Neural progenitor cell (in vitro differentiated cells): ENCODE measurements around the gene VAPA. TPM values are rescaled to one million over a fixed set of nuclear protein-coding genes. Genes with fewer than 3 reads are reported as not detected.

Source experiments
- DNase-seq: peaks from one replicate; pipeline ENCODE4 v3.0.0-alpha.2; 2016; ENCODE audit warnings: low spot score
- H2AFZ ChIP-seq: fragments of 200-600 bp; sonication (generic); replicated peaks from 2 replicates; pipeline ENCODE4 v1.6.1; 2016; ENCODE audit warnings: antibody characterized with exemption
- H3F3A ChIP-seq: fragments of 200-600 bp; sonication (generic); 2 replicates; pipeline ENCODE4 v1.6.1; 2016; ENCODE audit warnings: antibody characterized with exemption, low read depth
- H3K27ac ChIP-seq: fragments of 200-600 bp; sonication (generic); 2 replicates; pipeline ENCODE4 v1.5.1; 2016; ENCODE audit warnings: mild to moderate bottlenecking
- H3K27me3 ChIP-seq: fragments of 200-600 bp; sonication (generic); 2 replicates; pipeline ENCODE4 v1.6.1; 2016; ENCODE audit warnings: mild to moderate bottlenecking, moderate library complexity
- H3K36me3 ChIP-seq: fragments of 200-600 bp; sonication (generic); 2 replicates; pipeline ENCODE4 v1.5.1; 2016
- H3K4me1 ChIP-seq: fragments of 200-600 bp; sonication (generic); 2 replicates; pipeline ENCODE4 v1.6.1; 2016; ENCODE audit warnings: mixed run types
- H3K4me2 ChIP-seq: fragments of 200-600 bp; sonication (generic); 2 replicates; pipeline ENCODE4 v1.6.1; 2016
- H3K4me3 ChIP-seq: fragments of 200-600 bp; sonication (generic); 2 replicates; pipeline ENCODE4 v1.5.1; 2016
- H3K79me2 ChIP-seq: fragments of 200-600 bp; sonication (generic); 2 replicates; pipeline ENCODE4 v1.6.1; 2016; ENCODE audit warnings: low read depth
- H3K9ac ChIP-seq: fragments of 200-600 bp; sonication (generic); 2 replicates; pipeline ENCODE4 v1.6.1; 2016
- H3K9me3 ChIP-seq: fragments of 200-600 bp; sonication (generic); 2 replicates; pipeline ENCODE4 v1.5.1; 2016; ENCODE audit warnings: low read depth
- H4K20me1 ChIP-seq: fragments of 200-600 bp; sonication (generic); 2 replicates; pipeline ENCODE4 v1.6.1; 2016; ENCODE audit warnings: low read depth
- H3K27ac Mint-ChIP-seq: 3 replicates; pipeline ENCODE4 v1.8.0; 2021; ENCODE audit warnings: mixed read lengths
- H3K27me3 Mint-ChIP-seq: 2 replicates; pipeline ENCODE4 v1.8.0; 2022; ENCODE audit warnings: low read depth, mild to moderate bottlenecking, inconsistent platforms, moderate library complexity, mixed read lengths; ENCODE audit not compliant: insufficient read depth
- H3K36me3 Mint-ChIP-seq: 3 replicates; pipeline ENCODE4 v1.8.0; 2021; ENCODE audit warnings: mixed read lengths
- H3K4me1 Mint-ChIP-seq: 3 replicates; pipeline ENCODE4 v1.8.0; 2021; ENCODE audit warnings: mixed read lengths
- H3K4me3 Mint-ChIP-seq: 3 replicates; pipeline ENCODE4 v1.8.0; 2021; ENCODE audit warnings: mild to moderate bottlenecking, moderate library complexity, mixed read lengths
- H3K9me3 Mint-ChIP-seq: 3 replicates; pipeline ENCODE4 v1.8.0; 2020; ENCODE audit warnings: mixed read lengths
- CTCF ChIP-seq: fragments of 200-600 bp; sonication (generic); IDR thresholded peaks from 2 replicates; pipeline ENCODE4 v1.5.1; 2017; ENCODE audit warnings: antibody characterized with exemption, mild to moderate bottlenecking
- EZH2 ChIP-seq: fragments of 200-600 bp; sonication (generic); IDR thresholded peaks from 2 replicates; pipeline ENCODE4 v1.6.1; 2017; ENCODE audit warnings: antibody characterized with exemption, mild to moderate bottlenecking, moderate library complexity
- EZH2phosphoT487 ChIP-seq: fragments of 200-600 bp; sonication (generic); IDR thresholded peaks from 2 replicates; pipeline ENCODE4 v1.6.1; 2017; ENCODE audit warnings: antibody characterized with exemption
- total RNA-seq: library from RNA; depleted of rRNA; stranded (reverse); fragments of >200 nt; gene quantifications from 2 replicates; pipeline ENCODE4 v1.2.3, GENCODE V29; 2015; ENCODE audit warnings: low replicate concordance

The VAPA gene
- total RNA-seq, 1 donor from 2014 or later = 285 TPM

- Histone ChIP-seq H3K9ac (no peak overlapping the region), H3K4me1 (no peaks in the 10 kb centered on the region), H3K9me3 (no peaks in the 10 kb centered on the region), H3K27me3 (no peaks in the 10 kb centered on the region), H4K20me1 (peaks cover 4% of the 10 kb centered on the region), H3K4me2 (no peak overlapping the region), H3K4me3 (no peak overlapping the region), H3K27ac (no peak overlapping the region), H3K36me3 (peaks cover 17% of the 10 kb centered on the region), H2AFZ (no peak overlapping the region), H3K79me2 (peaks cover 29% of the 10 kb centered on the region), H3F3A (no peaks in the 10 kb centered on the region)
- H3K27ac Mint-ChIP-seq = no peak overlapping the region
- H3K4me3 Mint-ChIP-seq = no peak overlapping the region
- H3K27me3 Mint-ChIP-seq = no peaks in the 10 kb centered on the region
- TF ChIP-seq EZH2phosphoT487 (no peak), EZH2 (no peak), CTCF (no peak)
- H3K9me3 Mint-ChIP-seq = no peaks in the 10 kb centered on the region
- H3K36me3 Mint-ChIP-seq = peaks cover 23% of the 10 kb centered on the region
- DNase-seq = no peak
- H3K4me1 Mint-ChIP-seq = no peaks in the 10 kb centered on the region
Observed at GRCh38 chr18:9943311-9943710, 29.5 kb downstream of the VAPA start.

- peaks cover 2% of the 10 kb centered on the region for H3F3A ChIP-seq
- H3K4me1 ChIP-seq = no peaks in the 10 kb centered on the region
- H3K9me3 ChIP-seq = no peaks in the 10 kb centered on the region
- no peaks in the 10 kb centered on the region for H3K27me3 ChIP-seq
- TF ChIP-seq EZH2 = no peak
- TF ChIP-seq CTCF = no peak
- TF ChIP-seq EZH2phosphoT487 = no peak
- H3K27ac ChIP-seq = no peak overlapping the region
- no peaks in the 10 kb centered on the region for H3K4me1 Mint-ChIP-seq
- no peaks in the 10 kb centered on the region for H3K27me3 Mint-ChIP-seq
- H3K4me3 Mint-ChIP-seq = no peak overlapping the region
- H3K27ac Mint-ChIP-seq = no peak overlapping the region
- H4K20me1 ChIP-seq = peaks cover 3% of the 10 kb centered on the region
- DNase-seq = no peak
- peaks cover 17% of the 10 kb centered on the region for H3K36me3 ChIP-seq
- no peak overlapping the region for H2AFZ ChIP-seq
- no peaks in the 10 kb centered on the region for H3K9me3 Mint-ChIP-seq
- peaks cover 26% of the 10 kb centered on the region for H3K36me3 Mint-ChIP-seq
- H3K9ac ChIP-seq = no peak overlapping the region
- no peak overlapping the region for H3K4me3 ChIP-seq
- peaks cover 26% of the 10 kb centered on the region for H3K79me2 ChIP-seq
- H3K4me2 ChIP-seq = no peak overlapping the region
Observed at GRCh38 chr18:9944805-9945204, 31.0 kb downstream of the VAPA start.

GRCh38 chr18:9946831-9947230 lies 33.0 kb downstream of the VAPA start:
- Histone ChIP-seq H3K27ac (no peak overlapping the region), H4K20me1 (peaks cover 13% of the 10 kb centered on the region), H3K36me3 (peaks cover 5% of the 10 kb centered on the region), H2AFZ (no peak overlapping the region), H3K4me3 (no peak overlapping the region), H3K9me3 (no peaks in the 10 kb centered on the region), H3K9ac (no peak overlapping the region), H3K79me2 (peaks cover 24% of the 10 kb centered on the region), H3F3A (peaks cover 3% of the 10 kb centered on the region), H3K4me2 (no peak overlapping the region), H3K27me3 (no peaks in the 10 kb centered on the region), H3K4me1 (no peaks in the 10 kb centered on the region)
- no peak for DNase-seq
- Mint-ChIP-seq H3K4me1 (no peaks in the 10 kb centered on the region), H3K9me3 (no peaks in the 10 kb centered on the region), H3K27ac (no peak overlapping the region), H3K27me3 (no peaks in the 10 kb centered on the region), H3K4me3 (no peak overlapping the region), H3K36me3 (peaks cover 27% of the 10 kb centered on the region)
- no peak for TF ChIP-seq EZH2phosphoT487
- TF ChIP-seq EZH2 = no peak
- no peak for TF ChIP-seq CTCF
